IPS-18a (cell line): ENCODE measurements around the gene CTSF.
"Not testable (repeated sequence)": the region's sequence is repeated elsewhere in the genome, so short reads cannot be mapped to it uniquely, and the experiment has no call there.

Experiments used
- H3K27ac ChIP-seq: one replicate; pipeline ENCODE4 v1.5.1; 2013; ENCODE audit warnings: low read length
- H3K27me3 ChIP-seq: one replicate; pipeline ENCODE4 v1.6.1; 2013; ENCODE audit warnings: mild to moderate bottlenecking, low read length; ENCODE audit not compliant: control insufficient read depth, insufficient read depth
- H3K36me3 ChIP-seq: one replicate; pipeline ENCODE4 v1.6.1; 2013; ENCODE audit warnings: low read depth, low read length; ENCODE audit not compliant: control insufficient read depth
- H3K4me1 ChIP-seq: one replicate; pipeline ENCODE4 v1.6.1; 2013; ENCODE audit warnings: low read depth, low read length; ENCODE audit not compliant: control insufficient read depth
- H3K4me3 ChIP-seq: one replicate; pipeline ENCODE4 v1.5.1; 2013; ENCODE audit warnings: low read length
- H3K9ac ChIP-seq: one replicate; pipeline ENCODE4 v1.6.1; 2013; ENCODE audit warnings: mild to moderate bottlenecking, low read length, moderate library complexity
- H3K9me3 ChIP-seq: one replicate; pipeline ENCODE4 v1.6.1; 2013; ENCODE audit warnings: low read depth, low read length; ENCODE audit not compliant: control insufficient read depth

The CTSF gene

DNA sequence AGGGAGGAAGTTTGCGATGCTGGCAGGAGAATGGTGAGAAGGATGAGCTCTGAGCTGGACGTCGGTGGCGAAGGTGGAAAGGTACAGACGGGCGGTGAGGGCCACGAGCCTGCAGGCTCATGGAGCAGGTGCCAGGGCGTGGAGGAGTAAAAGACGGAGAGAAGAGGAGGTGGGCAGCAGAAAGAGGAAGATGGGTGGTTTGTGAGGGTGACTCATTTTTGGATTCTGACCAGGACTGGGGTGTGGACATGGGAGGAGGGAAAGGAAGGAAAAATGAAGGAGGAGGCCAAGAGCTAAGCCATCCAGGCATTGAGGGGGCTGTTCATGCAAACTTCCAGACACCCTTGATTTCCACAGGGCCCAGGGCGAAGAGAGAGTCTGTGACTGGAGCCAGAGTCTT is 26.0 kb downstream of the CTSF start:
- Histone ChIP-seq H3K27me3 (no peaks in the 10 kb centered on the region), H3K9ac (no peak overlapping the region), H3K4me1 (peaks cover 14% of the 10 kb centered on the region), H3K36me3 (no peaks in the 10 kb centered on the region), H3K9me3 (no peaks in the 10 kb centered on the region), H3K27ac (no peak overlapping the region), H3K4me3 (no peak overlapping the region)

DNA sequence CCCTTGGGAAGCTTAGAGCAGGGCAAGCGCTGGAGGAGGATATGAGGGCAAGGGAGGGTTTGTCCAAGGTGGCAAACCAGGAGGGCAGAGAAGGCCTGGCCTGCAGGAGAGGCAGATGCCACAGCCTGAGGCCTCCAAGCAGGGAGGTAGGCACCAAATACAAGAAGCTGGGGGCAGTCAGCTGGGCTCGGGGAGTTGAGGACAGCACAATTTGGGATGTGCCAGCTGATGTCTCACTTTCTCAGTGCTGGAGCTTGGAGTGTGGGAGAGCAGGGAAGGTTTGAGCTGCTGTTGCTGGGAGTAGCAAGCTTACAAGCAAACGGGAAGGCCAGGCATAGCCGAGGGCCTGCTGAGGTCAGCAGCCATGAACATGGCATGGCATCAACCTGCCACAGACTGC is 26.5 kb downstream of the CTSF start:
- Histone ChIP-seq H3K9ac (no peak overlapping the region), H3K4me1 (peaks cover 14% of the 10 kb centered on the region), H3K27me3 (no peaks in the 10 kb centered on the region), H3K4me3 (no peak overlapping the region), H3K27ac (no peak overlapping the region), H3K36me3 (no peaks in the 10 kb centered on the region), H3K9me3 (no peaks in the 10 kb centered on the region)

DNA sequence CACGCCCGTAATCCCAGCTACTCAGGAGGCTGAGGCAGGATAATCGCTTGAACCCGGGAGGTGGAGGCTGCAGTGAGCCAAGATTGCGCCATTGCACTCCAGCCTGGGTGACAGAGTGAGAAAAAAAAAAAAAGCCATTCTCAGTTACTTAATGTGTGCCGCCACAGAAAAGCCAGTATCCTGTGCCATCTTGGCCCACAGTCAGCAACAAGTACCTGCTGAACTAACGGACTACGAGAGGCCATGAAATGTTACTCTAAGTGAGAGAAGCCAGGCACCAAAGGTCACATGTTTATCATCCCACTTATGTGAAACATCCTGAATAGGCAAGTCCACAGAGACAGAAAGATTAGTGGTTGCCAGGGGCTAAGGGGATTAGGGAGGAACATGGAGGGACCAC is 27.8 kb downstream of the CTSF start:
- not testable (repeated sequence) for H3K9me3 ChIP-seq, H3K27ac ChIP-seq, H3K4me3 ChIP-seq, H3K9ac ChIP-seq, H3K27me3 ChIP-seq, H3K36me3 ChIP-seq
- H3K4me1 ChIP-seq = peaks cover 14% of the 10 kb centered on the region

DNA sequence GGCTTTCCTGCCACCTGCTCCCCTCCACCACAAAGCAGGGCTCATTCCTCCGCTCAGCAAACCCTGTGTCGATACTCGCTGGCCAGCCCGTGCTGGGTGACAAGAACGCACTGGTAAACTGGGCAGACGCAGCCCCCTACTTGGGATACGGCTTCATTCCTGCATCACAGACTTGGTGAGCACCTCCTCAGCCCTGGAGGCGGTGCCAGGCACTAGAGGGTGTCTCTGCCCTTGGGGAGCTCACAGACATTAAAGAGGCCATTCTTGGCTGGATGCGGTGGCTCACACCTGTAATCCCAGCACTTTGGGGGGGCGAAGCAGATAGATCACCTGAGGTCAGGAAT is 28.6 kb downstream of the CTSF start:
- no peaks in the 10 kb centered on the region for H3K27me3 ChIP-seq

DNA sequence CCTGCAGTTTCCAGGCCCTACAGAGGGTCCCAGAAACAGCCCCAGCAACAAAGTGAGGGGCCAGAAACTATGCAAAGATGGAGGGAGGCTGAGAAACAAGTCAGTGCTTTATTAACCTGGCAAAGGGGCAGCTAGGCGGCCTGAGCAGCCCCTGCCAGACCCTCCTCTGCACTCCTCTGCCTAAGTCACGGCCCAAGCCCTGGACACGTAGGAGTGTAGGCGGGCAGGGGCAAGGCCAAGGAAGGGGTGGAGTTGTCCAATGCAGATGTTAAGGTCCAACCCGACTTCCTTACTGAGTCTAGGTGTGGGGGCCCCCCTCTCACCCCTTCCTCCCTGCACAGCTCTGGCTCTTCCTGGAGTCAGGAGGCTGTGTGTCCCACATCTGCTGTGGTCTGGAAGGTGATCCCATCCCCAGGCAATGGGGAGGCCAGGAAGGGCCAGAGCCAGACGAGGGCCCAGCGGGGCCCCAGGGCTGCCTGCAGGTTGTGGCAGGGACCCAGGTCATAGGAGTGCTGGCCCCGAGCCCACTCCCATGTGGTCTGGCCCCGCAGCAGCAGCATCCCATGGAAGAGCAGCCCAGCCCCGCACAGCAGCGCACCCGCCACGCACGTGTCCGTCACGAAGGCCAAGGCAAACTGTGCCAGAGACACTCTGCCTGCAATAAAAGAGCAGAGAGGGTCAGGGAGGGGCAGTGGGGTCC is 29.1 kb downstream of the CTSF start:
- Histone ChIP-seq H3K36me3 (no peaks in the 10 kb centered on the region), H3K27ac (no peak overlapping the region), H3K4me3 (no peak overlapping the region), H3K9ac (no peak overlapping the region), H3K9me3 (no peaks in the 10 kb centered on the region), H3K27me3 (no peaks in the 10 kb centered on the region), H3K4me1 (peaks cover 14% of the 10 kb centered on the region)

More for the DNA sequence above, 28.6 kb downstream of the CTSF start:
- H3K9ac ChIP-seq = no peak overlapping the region
- peaks cover 14% of the 10 kb centered on the region for H3K4me1 ChIP-seq
- H3K4me3 ChIP-seq = no peak overlapping the region
- no peak overlapping the region for H3K27ac ChIP-seq
- no peaks in the 10 kb centered on the region for H3K36me3 ChIP-seq
- H3K9me3 ChIP-seq = no peaks in the 10 kb centered on the region

DNA sequence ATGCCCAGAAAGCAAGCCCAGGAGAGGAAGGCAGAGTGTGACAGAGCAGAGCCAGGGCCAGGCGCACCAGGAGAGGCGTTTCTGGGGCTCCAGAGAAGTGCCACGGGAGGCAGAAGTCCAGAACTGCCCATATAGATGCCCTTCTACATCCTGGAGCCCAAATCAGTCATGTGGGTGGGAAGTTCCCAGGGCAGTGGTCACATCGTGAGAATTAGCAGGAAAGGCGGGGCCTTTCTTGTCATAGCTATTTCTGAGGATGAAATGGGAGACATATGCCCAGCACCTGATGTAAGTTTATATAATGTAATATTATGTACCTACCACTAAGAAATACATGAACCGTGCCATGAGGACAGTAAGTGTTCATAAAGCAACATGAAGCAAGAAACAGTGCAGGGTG is 35.6 kb downstream of the CTSF start:
- H3K9ac ChIP-seq = no peak overlapping the region
- no peaks in the 10 kb centered on the region for H3K36me3 ChIP-seq
- H3K27ac ChIP-seq = no peak overlapping the region
- no peak overlapping the region for H3K4me3 ChIP-seq
- H3K27me3 ChIP-seq = no peaks in the 10 kb centered on the region
- no peaks in the 10 kb centered on the region for H3K4me1 ChIP-seq
- no peaks in the 10 kb centered on the region for H3K9me3 ChIP-seq

DNA sequence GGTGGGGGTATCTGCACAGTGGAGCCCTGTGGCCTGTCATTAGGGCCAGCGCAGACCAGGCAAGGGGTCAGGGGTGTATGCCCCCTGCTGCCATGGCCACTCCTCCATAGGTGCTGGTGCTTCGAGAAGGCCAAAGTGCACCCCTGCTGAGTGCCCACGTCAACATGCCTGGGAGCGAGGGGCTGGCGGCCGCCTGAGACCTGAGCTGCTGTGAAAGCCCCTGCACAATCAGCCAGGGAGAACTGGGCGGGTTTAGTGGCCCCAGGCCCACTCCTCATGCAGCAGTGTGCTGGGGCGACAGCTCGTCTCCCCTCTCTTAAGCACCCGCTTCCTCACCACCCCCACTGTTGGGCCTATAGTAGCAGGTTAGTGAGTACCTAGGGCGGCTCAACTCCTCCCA is 36.6 kb downstream of the CTSF start:
- H3K4me3 ChIP-seq = no peak overlapping the region
- H3K9ac ChIP-seq = no peak overlapping the region
- no peaks in the 10 kb centered on the region for H3K36me3 ChIP-seq
- no peaks in the 10 kb centered on the region for H3K4me1 ChIP-seq
- H3K9me3 ChIP-seq = no peaks in the 10 kb centered on the region
- no peak overlapping the region for H3K27ac ChIP-seq
- H3K27me3 ChIP-seq = no peaks in the 10 kb centered on the region

DNA sequence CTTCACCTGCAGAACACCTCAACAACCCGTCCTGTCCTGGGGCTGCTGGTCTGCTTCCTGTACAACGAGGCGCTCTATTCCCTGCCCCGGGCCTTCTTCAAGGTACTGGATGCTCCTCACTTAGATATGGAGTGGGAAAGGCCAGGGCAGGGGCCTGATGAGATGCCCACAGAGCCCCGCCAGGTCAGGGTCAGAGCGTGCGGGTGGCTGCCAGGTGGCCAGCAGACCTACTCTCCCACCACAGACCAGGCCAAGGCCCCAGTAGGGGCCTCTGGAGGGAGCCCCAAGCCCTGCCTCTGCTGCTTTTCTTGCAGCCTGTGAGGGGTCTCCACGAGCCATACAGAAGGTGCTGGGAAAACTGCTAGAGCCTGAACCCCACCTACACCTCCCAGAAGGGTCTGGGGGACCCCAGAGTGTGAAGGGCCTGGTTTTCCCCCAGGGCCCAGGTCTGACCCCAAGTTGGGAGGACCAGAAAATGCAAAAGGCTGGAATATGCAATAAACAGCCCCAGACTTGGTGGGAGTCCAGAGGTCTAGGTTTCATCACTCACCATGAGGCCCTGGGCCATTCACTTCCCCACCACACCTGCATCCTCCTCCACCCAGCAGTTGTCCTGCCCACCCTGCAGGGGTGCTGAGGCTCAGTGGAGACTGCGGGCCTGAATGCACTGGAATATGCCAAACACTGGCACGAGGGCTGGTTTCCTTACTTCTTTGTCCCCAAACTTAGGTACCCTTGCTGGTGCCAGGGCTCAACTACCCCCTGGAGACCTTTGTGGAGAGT is 37.3 kb downstream of the CTSF start:
- H3K36me3 ChIP-seq = no peaks in the 10 kb centered on the region
- no peaks in the 10 kb centered on the region for H3K4me1 ChIP-seq
- no peaks in the 10 kb centered on the region for H3K9me3 ChIP-seq
- H3K9ac ChIP-seq = no peak overlapping the region
- no peaks in the 10 kb centered on the region for H3K27me3 ChIP-seq
- H3K27ac ChIP-seq = no peak overlapping the region
- H3K4me3 ChIP-seq = no peak overlapping the region

DNA sequence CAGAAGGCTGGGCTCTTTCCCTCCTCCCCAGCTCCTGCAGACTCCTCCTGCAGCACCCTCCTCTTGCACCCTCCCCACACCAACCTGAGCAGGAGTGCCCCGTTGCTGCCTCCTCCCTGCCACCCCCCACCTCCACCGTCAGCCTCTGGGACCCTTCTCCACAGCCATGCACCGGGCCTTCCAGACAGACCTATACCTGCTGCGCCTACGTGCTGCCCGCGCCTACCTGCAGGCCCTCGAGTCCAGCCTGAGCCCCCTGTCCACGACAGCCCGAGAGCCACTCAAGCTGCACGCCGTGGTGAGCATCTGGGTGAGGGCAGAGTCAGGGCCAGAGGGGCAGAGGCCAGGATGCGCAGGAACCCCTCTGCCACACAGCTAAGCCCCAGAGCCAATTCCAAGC is 38.8 kb downstream of the CTSF start:
- Histone ChIP-seq H3K27ac (no peak overlapping the region), H3K4me1 (no peaks in the 10 kb centered on the region), H3K36me3 (no peaks in the 10 kb centered on the region), H3K27me3 (no peaks in the 10 kb centered on the region), H3K4me3 (no peak overlapping the region), H3K9ac (no peak overlapping the region), H3K9me3 (no peaks in the 10 kb centered on the region)

DNA sequence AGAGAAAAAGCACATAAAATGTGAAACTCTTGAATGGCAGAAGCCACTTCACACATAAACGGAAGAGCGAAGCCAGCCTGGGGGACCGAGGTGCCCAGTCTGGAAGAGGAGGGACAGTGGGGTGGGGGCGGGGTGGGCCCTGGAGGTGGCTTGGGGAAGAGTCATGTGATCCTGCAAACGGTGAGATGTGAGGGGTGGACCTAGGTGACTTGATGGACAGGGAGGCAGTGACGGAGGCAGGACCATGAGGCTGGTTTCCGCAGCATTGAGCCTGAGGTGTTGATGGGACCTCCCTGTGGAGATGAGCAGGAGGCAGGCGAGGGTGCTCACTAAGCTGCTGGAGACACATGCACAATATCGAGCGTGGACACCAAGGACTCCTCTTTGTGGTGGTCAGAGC is 39.3 kb downstream of the CTSF start:
- Histone ChIP-seq H3K9me3 (no peaks in the 10 kb centered on the region), H3K4me1 (no peaks in the 10 kb centered on the region), H3K4me3 (no peak overlapping the region), H3K27me3 (no peaks in the 10 kb centered on the region), H3K9ac (no peak overlapping the region), H3K36me3 (peaks cover 4% of the 10 kb centered on the region), H3K27ac (no peak overlapping the region)

DNA sequence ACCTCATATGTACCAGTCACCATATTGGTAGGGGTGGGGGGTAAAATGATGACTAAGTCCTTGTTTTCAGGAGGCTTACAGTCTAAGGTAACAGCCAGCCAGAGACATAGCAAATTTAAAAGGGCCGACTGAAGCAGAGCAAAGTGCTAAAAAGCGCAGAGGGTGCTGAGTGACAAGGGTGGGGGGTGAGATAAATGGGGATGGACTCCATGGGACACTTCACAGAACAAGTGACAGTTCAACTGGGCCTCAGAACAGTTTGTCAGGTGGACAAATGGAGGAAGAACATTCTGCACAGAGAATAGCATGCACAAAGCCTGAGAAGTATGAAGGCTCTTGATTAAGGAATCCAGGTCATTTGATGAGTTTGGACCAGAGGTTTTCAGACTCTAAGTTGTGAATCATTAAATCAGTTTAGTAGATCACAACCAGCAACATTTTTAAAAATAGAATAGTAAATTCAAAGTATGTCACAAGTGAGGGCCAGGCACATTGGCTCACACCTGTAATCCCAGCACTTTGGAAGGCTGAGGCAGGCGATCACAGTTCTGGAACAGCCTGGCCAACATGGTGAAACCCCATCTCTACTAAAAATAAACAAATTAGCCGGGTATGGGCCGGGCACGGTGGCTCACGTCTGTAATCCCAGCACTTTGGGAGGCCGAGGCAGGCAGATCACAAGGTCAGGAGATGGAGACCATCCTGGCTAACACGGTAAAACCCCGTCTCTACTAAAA is 43.9 kb downstream of the CTSF start:
- no peaks in the 10 kb centered on the region for H3K27me3 ChIP-seq
- no peaks in the 10 kb centered on the region for H3K9me3 ChIP-seq
- no peak overlapping the region for H3K4me3 ChIP-seq
- peaks cover 30% of the 10 kb centered on the region for H3K36me3 ChIP-seq
- H3K4me1 ChIP-seq = no peaks in the 10 kb centered on the region
- no peak overlapping the region for H3K9ac ChIP-seq
- no peak overlapping the region for H3K27ac ChIP-seq
